H9 (cell line): ENCODE data around the gene GPR151. TPM values are rescaled to one million over a fixed set of nuclear protein-coding genes. Genes with fewer than 3 reads are reported as not detected.

Source experiments
- DNase-seq: peaks from one replicate; pipeline ENCODE4 v3.0.0-alpha.2; 2017
- H2AFZ ChIP-seq: one replicate; pipeline ENCODE4 v1.6.1; 2013; ENCODE audit warnings: mild to moderate bottlenecking, low read length, control low read depth, moderate library complexity
- H2AK5ac ChIP-seq: 2 replicates; pipeline ENCODE4 v1.6.1; 2013; ENCODE audit warnings: low read length, control low read depth, mixed read lengths; ENCODE audit not compliant: insufficient read length
- H2BK120ac ChIP-seq: one replicate; pipeline ENCODE4 v1.6.1; 2013; ENCODE audit warnings: low read depth, mild to moderate bottlenecking, low read length, control low read depth, inconsistent platforms; ENCODE audit not compliant: poor library complexity, severe bottlenecking
- H2BK12ac ChIP-seq: 2 replicates; pipeline ENCODE4 v1.6.1; 2013; ENCODE audit warnings: low read length, control low read depth, mixed read lengths, low read depth; ENCODE audit not compliant: insufficient read length
- H2BK15ac ChIP-seq: 2 replicates; pipeline ENCODE4 v1.6.1; 2013; ENCODE audit warnings: low read depth, low read length, control low read depth
- H2BK20ac ChIP-seq: one replicate; pipeline ENCODE4 v1.6.1; 2013; ENCODE audit warnings: low read depth, mild to moderate bottlenecking, low read length, control low read depth, inconsistent platforms; ENCODE audit not compliant: poor library complexity, severe bottlenecking
- H2BK5ac ChIP-seq: 2 replicates; pipeline ENCODE4 v1.6.1; 2013; ENCODE audit warnings: low read length, control low read depth, mixed read lengths; ENCODE audit not compliant: insufficient read length
- H3K14ac ChIP-seq: 2 replicates; pipeline ENCODE4 v1.6.1; 2013; ENCODE audit warnings: low read length, control low read depth; ENCODE audit not compliant: insufficient read depth
- H3K18ac ChIP-seq: 2 replicates; pipeline ENCODE4 v1.6.1; 2013; ENCODE audit warnings: low read depth, mild to moderate bottlenecking, mixed read lengths, low read length, control low read depth; ENCODE audit not compliant: insufficient read length
- H3K23ac ChIP-seq: 2 replicates; pipeline ENCODE4 v1.6.1; 2013; ENCODE audit warnings: low read length, control low read depth, mixed read lengths, low read depth; ENCODE audit not compliant: insufficient read length
- H3K23me2 ChIP-seq: 2 replicates; pipeline ENCODE4 v1.6.1; 2013; ENCODE audit warnings: low read depth, mild to moderate bottlenecking, mixed read lengths, low read length, control low read depth; ENCODE audit not compliant: insufficient read length, poor library complexity, severe bottlenecking
- H3K27ac ChIP-seq: 2 replicates; pipeline ENCODE4 v1.5.1; 2013; ENCODE audit warnings: low read length, control low read depth, mixed read lengths, low read depth; ENCODE audit not compliant: insufficient read length
- H3K27me3 ChIP-seq: 2 replicates; pipeline ENCODE4 v1.6.1; 2013; ENCODE audit warnings: low read length, control low read depth, inconsistent platforms; ENCODE audit not compliant: insufficient read depth
- H3K4ac ChIP-seq: 2 replicates; pipeline ENCODE4 v1.6.1; 2013; ENCODE audit warnings: low read depth, mild to moderate bottlenecking, control low read depth, inconsistent platforms, low read length, moderate library complexity
- H3K4me1 ChIP-seq: 2 replicates; pipeline ENCODE4 v1.6.1; 2013; ENCODE audit warnings: low read length, control low read depth, inconsistent platforms; ENCODE audit not compliant: insufficient read depth
- H3K4me2 ChIP-seq: 2 replicates; pipeline ENCODE4 v1.6.1; 2013; ENCODE audit warnings: low read length, control low read depth, mixed read lengths; ENCODE audit not compliant: insufficient read length, insufficient read depth
- H3K56ac ChIP-seq: 2 replicates; pipeline ENCODE4 v1.6.1; 2013; ENCODE audit warnings: low read depth, mild to moderate bottlenecking, mixed read lengths, low read length, control low read depth; ENCODE audit not compliant: insufficient read length
- H3K79me1 ChIP-seq: 2 replicates; pipeline ENCODE4 v1.6.1; 2013; ENCODE audit warnings: low read depth, mild to moderate bottlenecking, moderate library complexity, low read length, control low read depth, inconsistent platforms; ENCODE audit not compliant: insufficient read depth, poor library complexity, severe bottlenecking
- H3K79me2 ChIP-seq: 2 replicates; pipeline ENCODE4 v1.6.1; 2013; ENCODE audit warnings: low read length, control low read depth, inconsistent platforms; ENCODE audit not compliant: insufficient read depth
- H3K9ac ChIP-seq: 2 replicates; pipeline ENCODE4 v1.6.1; 2013; ENCODE audit warnings: low read length, control low read depth, mixed read lengths; ENCODE audit not compliant: insufficient read length; ENCODE audit errors: extremely low read depth
- H3K9me3 ChIP-seq: one replicate; pipeline ENCODE4 v1.6.1; 2013; ENCODE audit warnings: low read depth, low read length, inconsistent platforms; ENCODE audit not compliant: control insufficient read depth
- H3T11ph ChIP-seq: one replicate; pipeline ENCODE4 v1.6.1; 2013; ENCODE audit warnings: mild to moderate bottlenecking, low read length, control low read depth, inconsistent platforms
- H4K20me1 ChIP-seq: one replicate; pipeline ENCODE4 v1.6.1; 2013; ENCODE audit not compliant: control insufficient read depth, insufficient read length, insufficient read depth
- H4K5ac ChIP-seq: 2 replicates; pipeline ENCODE4 v1.6.1; 2013; ENCODE audit warnings: low read depth, mild to moderate bottlenecking, mixed read lengths, low read length, control low read depth; ENCODE audit not compliant: insufficient read length
- H4K8ac ChIP-seq: replicated peaks from 2 replicates; pipeline ENCODE4 v1.6.1; 2013; ENCODE audit warnings: low read length, control low read depth, mixed read lengths, low read depth; ENCODE audit not compliant: insufficient read length
- H4K91ac ChIP-seq: 2 replicates; pipeline ENCODE4 v1.6.1; 2013; ENCODE audit warnings: low read depth, mild to moderate bottlenecking, moderate library complexity, mixed read lengths, low read length, control low read depth; ENCODE audit not compliant: insufficient read length
- H3K27ac Mint-ChIP-seq, 3 experiments: 2 replicates in 2 of 3; 3 replicates in 1 of 3; pipeline ENCODE4 v1.8.0; 2020 to 2021; ENCODE audit warnings: mixed read lengths in 3 of 3, mild to moderate bottlenecking in 1 of 3, moderate library complexity in 1 of 3
- H3K27me3 Mint-ChIP-seq: 2 replicates; pipeline ENCODE4 v1.8.0; 2021; ENCODE audit warnings: low read depth, mild to moderate bottlenecking, moderate library complexity, mixed read lengths
- H3K36me3 Mint-ChIP-seq, 3 experiments: 2 replicates in 2 of 3; 3 replicates in 1 of 3; pipeline ENCODE4 v1.8.0; 2020 to 2021; ENCODE audit warnings: low read depth in 3 of 3, mixed read lengths in 3 of 3; ENCODE audit not compliant: insufficient read depth in 1 of 3
- H3K4me1 Mint-ChIP-seq, 2 experiments: 2 replicates each; pipeline ENCODE4 v1.8.0; 2020; ENCODE audit warnings: mixed read lengths in 2 of 2
- H3K4me3 Mint-ChIP-seq, 2 experiments: 2 replicates in 1 of 2; 3 replicates in 1 of 2; pipeline ENCODE4 v1.8.0; 2020 to 2021; ENCODE audit warnings: mild to moderate bottlenecking in 2 of 2, mixed read lengths in 2 of 2, moderate library complexity in 1 of 2
- H3K9me3 Mint-ChIP-seq, 2 experiments: 2 replicates in 1 of 2; 3 replicates in 1 of 2; pipeline ENCODE4 v1.8.0; 2020; ENCODE audit warnings: mild to moderate bottlenecking in 2 of 2, mixed read lengths in 2 of 2, moderate library complexity in 1 of 2
- CTCF ChIP-seq: fragments of 200-600 bp; sonication (generic); conservative IDR thresholded peaks from 3 replicates; pipeline ENCODE4 v1.8.0; 2021; ENCODE audit warnings: antibody characterized with exemption, mild to moderate bottlenecking
- WGBS: extraction: QIAGEN DNeasy Blood & Tissue Kit; methylation state at CpG from one replicate; pipeline ENCODE4 v1.1.7; 2013; ENCODE audit warnings: missing lambda C conversion rate, low lambda C conversion rate, mixed read lengths; ENCODE audit not compliant: insufficient read length; ENCODE audit errors: extremely low coverage; 5-methylcytosine and 5-hydroxymethylcytosine counted together
- total RNA-seq: library from RNA; stranded (reverse); gene quantifications from 2 replicates; pipeline ENCODE4 v1.2.1, GENCODE V29; 2021

Gene GPR151
- total RNA-seq, 1 experiment from 2014 or later = not detected

GRCh38 chr5:146553446-146553845 is 37.5 kb upstream of the GPR151 start:
- Histone ChIP-seq H3K27ac (no peak overlapping the region), H4K91ac (no peak overlapping the region), H2BK15ac (no peak overlapping the region), H3K27me3 (no peaks in the 10 kb centered on the region), H2BK5ac (no peak overlapping the region), H4K8ac (no peak overlapping the region), H2BK20ac (no peak overlapping the region), H4K20me1 (no peaks in the 10 kb centered on the region), H2AFZ (no peak overlapping the region), H3K4me2 (no peak overlapping the region), H3K79me2 (no peaks in the 10 kb centered on the region), H3K56ac (no peak overlapping the region), H2BK12ac (no peak overlapping the region), H3K9me3 (no peaks in the 10 kb centered on the region), H3K14ac (no peak overlapping the region), H3K4me1 (no peaks in the 10 kb centered on the region), H2AK5ac (no peak overlapping the region), H3K23ac (no peak overlapping the region), H2BK120ac (no peak overlapping the region), H3K79me1 (no peaks in the 10 kb centered on the region), H3K23me2 (no peaks in the 10 kb centered on the region), H4K5ac (no peak overlapping the region), H3K18ac (no peak overlapping the region), H3K9ac (no peak overlapping the region), H3K4ac (no peak overlapping the region), H3T11ph (no peak overlapping the region)
- no peaks in the 10 kb centered on the region for H3K27me3 Mint-ChIP-seq
- no CpG with 5 or more reads among the region's 3 CpGs for WGBS
- no peak for DNase-seq
- no peak overlapping the region for H3K4me3 Mint-ChIP-seq
- H3K36me3 Mint-ChIP-seq = peaks cover 4 to 14% (median 8%) of the 10 kb centered on the region in 3 experiments; a peak in 6 of 7 replicates
- H3K9me3 Mint-ChIP-seq = peaks cover 14 to 17% of the 10 kb centered on the region in 2 experiments
- H3K27ac Mint-ChIP-seq = no peak overlapping the region
- no peak for TF ChIP-seq CTCF
- H3K4me1 Mint-ChIP-seq = no peaks in the 10 kb centered on the region
